VCaP (cell line): ENCODE measurements around the gene NKG7.
A peak's percentile ranks its signal among the peaks of the same experiment; 100 is the strongest.

Experiments
- H3K27ac ChIP-seq: fragments of 450-650 bp; 2 replicates; pipeline ENCODE4 v1.5.1; 2017
- TF ChIP-seq, protein P1 (sequence below): fragments of 450-650 bp; conservative IDR thresholded peaks from 2 replicates; pipeline ENCODE4 v1.5.1; 2017; ENCODE audit warnings: mild to moderate bottlenecking, moderate library complexity

Gene NKG7

DNA sequence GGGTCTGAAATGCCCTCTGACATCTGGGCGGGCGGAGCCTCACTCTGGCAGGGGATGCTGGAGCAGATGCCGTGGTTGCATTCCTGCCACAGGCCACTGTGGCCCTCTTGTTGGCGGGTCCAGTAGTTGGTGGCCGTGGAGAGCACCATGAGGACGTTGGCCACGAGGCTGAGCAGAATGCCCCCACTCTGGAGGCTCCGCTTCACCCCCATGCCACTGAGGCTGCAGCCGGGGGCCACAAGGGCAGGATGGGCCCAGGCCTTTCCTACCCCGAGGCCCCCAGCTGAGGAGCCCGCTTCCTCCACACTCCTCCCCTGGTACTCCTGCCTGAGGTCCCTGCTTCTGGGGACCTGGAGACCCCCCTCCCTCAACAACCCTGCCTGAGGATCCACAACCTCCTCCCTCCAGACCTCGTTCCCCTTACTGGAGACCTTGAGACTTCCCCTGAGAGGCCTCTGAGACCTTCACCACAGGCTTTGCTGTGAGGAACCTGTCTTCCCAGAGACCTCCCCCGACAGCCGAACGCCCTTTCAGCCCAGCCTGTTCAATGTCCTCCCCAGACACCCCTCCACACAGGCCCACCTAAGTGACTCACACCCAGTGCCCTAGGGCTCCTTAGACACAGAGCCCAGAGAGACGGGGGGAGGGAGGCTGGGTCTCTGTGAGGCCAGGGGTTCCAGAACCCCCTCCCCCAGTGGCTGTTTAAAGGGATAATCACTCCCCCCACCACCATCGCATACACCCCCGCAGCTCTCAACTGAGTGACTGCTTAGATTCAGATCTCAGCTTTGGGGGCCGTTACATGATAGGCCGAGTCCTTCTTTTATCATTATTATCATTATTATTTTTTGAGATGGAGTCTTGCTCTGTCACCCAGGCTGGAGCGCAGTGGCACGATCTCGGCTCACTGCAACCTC, 3.8 kb downstream of the NKG7 start, which contains the start of gene CLDND2:
Gene CLDND2, minus strand, starts transcription at position 638 of the 917 bp plus-strand sequence. Its CDS starts 426 bp downstream, at position 212.
- peak within 1 kb of the TSS; percentile 93 for H3K27ac ChIP-seq
- TF ChIP-seq, protein P1, sequence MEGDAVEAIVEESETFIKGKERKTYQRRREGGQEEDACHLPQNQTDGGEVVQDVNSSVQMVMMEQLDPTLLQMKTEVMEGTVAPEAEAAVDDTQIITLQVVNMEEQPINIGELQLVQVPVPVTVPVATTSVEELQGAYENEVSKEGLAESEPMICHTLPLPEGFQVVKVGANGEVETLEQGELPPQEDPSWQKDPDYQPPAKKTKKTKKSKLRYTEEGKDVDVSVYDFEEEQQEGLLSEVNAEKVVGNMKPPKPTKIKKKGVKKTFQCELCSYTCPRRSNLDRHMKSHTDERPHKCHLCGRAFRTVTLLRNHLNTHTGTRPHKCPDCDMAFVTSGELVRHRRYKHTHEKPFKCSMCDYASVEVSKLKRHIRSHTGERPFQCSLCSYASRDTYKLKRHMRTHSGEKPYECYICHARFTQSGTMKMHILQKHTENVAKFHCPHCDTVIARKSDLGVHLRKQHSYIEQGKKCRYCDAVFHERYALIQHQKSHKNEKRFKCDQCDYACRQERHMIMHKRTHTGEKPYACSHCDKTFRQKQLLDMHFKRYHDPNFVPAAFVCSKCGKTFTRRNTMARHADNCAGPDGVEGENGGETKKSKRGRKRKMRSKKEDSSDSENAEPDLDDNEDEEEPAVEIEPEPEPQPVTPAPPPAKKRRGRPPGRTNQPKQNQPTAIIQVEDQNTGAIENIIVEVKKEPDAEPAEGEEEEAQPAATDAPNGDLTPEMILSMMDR = no peak

DNA sequence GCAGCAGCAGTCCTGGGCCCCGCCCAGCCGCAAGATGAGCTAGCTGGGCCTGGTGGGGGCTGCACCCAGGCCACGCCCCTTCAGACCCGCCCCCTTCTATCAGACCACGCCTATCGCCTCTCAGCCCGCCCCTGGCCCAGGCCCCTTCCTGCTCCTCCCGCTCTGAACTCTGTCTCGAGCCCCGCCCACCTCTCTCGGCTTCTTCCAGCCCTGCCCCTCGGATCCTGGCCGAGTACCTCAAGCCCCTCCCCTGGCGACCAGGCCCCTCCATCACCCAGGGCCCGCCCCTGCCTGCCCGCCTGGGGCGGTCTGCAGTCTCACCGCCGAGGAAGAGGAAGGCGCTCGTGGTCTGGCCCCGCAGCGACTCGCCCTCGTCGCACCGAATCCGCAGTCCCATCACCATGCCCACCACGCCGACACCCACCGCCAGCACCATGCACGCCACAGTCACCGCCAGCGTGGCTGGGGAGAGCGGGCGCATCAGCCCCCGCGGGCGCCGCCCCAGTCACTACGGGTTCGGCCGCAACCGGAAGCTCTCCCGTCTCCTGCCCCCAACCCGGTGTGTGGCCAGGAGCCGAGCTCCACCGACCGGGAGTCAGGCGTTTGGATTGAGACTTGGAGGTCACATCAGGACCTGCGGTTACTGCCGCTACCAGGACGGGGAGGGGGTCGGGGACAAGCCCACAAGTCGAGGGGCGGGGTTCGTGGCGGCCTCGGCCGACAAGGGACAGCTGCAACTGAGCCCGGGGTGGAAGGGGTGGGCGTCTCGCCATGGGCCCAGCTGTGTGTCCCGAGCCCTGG, 4.7 kb downstream of the NKG7 start:
- peak overlapping the region; percentile 93 for H3K27ac ChIP-seq
- TF ChIP-seq, protein P1 = no peak

DNA sequence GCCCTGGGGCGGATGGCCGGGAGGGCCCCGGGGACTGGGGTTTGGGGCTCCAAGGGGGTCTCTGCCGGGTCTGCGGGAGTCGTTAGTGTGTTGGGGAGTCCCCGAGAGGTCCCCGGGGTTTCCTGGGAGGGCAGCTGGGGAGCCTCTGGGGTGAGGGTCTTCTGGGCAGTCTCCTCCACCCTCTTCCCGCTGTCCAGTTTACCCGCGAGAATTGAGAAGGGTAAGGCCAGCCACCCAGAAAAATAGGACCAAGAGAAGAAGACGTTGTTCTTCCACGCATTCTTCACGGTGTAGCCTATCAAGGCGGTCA, 5.2 kb downstream of the NKG7 start:
- TF ChIP-seq, protein P1 = no peak
- peak overlapping the region; percentile 93 for H3K27ac ChIP-seq

DNA sequence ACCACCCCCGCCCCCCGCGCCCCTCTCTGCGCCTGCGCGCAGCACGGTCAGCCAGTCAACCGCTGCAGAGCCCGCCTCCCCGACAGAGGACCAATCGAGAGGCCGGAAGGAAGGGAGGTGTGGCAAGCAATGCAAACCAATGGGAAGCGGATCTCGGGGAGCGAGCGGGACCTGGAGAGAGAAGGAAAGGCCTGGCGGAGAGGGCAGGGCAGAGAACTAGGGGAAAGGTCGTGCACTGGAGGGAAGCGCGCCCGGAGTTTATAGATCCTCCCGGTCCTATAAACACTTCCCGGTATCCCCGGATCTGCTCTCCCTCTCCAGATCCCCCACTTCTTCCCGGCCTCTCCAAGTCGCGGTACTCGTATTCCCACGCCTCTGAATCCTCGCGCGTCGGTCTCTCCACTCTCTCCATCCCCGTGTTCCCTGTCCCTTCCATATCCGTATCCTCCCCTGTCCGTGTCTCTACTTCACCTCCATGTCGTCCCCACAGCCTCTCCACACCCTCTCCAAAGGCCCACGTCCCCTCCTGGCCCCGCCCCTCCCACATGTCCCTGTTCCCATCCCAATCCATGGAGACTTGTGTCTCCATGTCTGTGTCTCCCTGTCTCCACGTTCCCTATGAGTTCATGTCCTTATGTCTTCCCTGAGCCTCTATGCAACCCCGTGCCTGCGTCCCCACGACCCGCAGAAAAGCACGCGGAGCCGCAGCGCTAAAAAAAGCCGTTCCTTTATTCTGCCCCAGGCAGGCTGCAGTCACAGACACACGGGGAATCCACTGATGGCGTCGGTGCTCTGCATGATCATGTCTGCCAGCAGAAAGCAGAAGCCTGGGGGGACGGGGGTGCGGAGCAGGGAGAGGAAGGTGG, 5.8 kb downstream of the NKG7 start:
- TF ChIP-seq, protein P1 = no peak
- peak overlapping the region; percentile 93 for H3K27ac ChIP-seq

DNA sequence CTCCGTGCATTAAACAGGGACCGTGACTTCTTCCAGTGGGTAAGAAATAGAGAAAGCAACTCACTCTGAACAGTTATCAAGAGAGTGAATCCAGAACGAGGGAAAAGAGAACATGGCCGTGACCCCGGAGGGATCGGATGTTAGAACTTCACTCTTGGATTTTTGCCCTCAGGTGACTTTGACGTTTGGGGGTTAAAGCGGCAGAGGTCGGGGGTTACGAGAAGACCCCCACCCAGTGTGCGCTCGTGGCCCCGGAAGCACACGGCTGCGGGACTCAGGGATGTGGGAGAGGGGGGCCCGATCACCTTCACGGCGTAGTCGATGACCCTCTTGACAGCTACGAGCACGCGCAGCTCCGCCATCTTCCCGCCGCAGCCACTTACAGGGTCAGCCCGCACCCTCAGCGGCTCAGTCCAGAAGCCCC, 6.5 kb downstream of the NKG7 start, which contains the start of gene ETFB:
Gene ETFB, minus strand, starts transcription at position 424 of the 424 bp plus-strand sequence. Its CDS starts 62 bp downstream, at position 362.
- TF ChIP-seq, protein P1 = no peak
- peak within 1 kb of the TSS; percentile 93 for H3K27ac ChIP-seq

DNA sequence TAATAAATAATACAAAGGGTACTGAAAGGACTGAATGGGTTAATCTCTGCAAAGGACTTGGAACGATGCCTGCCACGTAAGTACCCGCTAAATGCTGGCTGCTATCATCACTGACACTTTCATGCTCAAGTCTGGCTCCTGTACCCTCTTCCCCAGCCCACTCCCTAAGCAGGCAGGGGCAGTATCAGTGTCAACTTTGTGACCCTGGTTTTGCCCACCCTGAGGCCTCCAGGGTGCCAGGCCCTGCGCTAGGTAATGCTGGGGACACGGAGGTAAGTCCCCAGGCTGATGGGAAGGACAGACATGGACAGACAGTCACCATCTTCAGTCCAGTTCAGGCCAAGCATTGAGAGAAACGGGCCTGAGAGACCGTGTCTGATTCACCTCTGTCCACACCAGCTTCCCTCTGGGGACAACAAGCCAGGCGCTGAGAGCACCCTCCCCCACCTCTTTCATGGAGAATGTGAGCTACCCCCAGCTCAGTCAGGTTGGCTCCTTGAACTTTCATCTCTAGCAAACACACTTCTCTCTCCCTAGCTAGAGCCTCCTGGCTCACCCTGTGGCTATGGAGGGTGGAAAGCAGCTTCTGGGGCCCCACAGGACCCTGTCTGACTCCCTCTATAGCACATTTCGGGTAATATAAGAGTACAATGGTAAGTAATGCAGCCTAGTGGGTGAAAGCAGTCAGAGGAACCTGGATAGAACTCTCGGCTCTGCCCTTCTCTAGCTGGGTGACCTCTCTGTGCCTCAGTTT, 7.1 kb downstream of the NKG7 start:
- peak overlapping the region; percentile 93 for H3K27ac ChIP-seq
- TF ChIP-seq, protein P1 = no peak
